Measurements from ENCODE around the gene CACNA1G. TPM values are rescaled to one million over a fixed set of nuclear protein-coding genes. Genes with fewer than 3 reads are reported as not detected.

The CACNA1G gene
- total and polyA plus RNA-seq, 2 donors from 2014 or later = 0.06 TPM; not detected in 1

DNA sequence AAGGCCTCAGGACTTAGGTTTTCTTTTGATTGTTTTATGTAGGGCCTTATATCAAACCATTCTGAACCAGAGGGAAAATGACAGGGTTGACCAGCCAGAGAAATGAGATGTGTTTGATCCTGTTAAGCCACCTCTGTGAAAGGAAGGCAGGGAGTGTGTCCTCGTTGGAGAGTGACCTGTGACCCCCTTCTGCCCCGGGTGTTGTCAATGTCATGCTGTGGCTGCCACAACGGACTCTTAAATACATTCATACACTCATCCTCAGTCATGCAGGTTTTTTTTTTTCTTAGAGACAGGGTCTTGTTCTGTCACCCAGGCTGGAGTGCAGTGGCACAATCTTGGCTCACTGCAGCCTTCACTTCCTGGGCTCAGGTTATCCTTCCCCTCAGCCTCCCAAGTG is 46.1 kb upstream of the CACNA1G start:
- FAIRE-seq (no peak), DNase-seq (peak in 1 of 5 donors; percentile 25)
- no peaks in the 10 kb centered on the region for H3K36me3 ChIP-seq (ENCODE audit: control insufficient read depth in 2 of 3, insufficient read depth in 3 of 3, low read length in 3 of 3)
- H3K4me3 ChIP-seq (ENCODE audit: low read length in 3 of 3) = no peak overlapping the region
- intact Hi-C loops (cut with DNase I) = no loop called here
- H3K9ac ChIP-seq (ENCODE audit: low read length in 3 of 3) = no peak overlapping the region
- no peak for TF ChIP-seq CTCF (IDR thresholded peaks at IDR 0.05; ENCODE audit: borderline replicate concordance, extremely low read depth, insufficient read depth)
- no peaks in the 10 kb centered on the region for H3K27me3 ChIP-seq (ENCODE audit: control insufficient read depth, insufficient read depth, low read length)
- peaks cover 0 to 3% (median 0%) of the 10 kb centered on the region in 3 donors for H3K4me1 ChIP-seq (ENCODE audit: control insufficient read depth in 2 of 3, insufficient read depth in 2 of 3, low read depth in 1 of 3, low read length in 3 of 3)
- no peaks in the 10 kb centered on the region for H3K9me3 ChIP-seq (ENCODE audit: control insufficient read depth in 2 of 3, insufficient read depth in 1 of 3, low read length in 3 of 3)
- H3K27ac ChIP-seq (ENCODE audit: low read depth in 2 of 2, low read length in 2 of 2) = no peak overlapping the region

DNA sequence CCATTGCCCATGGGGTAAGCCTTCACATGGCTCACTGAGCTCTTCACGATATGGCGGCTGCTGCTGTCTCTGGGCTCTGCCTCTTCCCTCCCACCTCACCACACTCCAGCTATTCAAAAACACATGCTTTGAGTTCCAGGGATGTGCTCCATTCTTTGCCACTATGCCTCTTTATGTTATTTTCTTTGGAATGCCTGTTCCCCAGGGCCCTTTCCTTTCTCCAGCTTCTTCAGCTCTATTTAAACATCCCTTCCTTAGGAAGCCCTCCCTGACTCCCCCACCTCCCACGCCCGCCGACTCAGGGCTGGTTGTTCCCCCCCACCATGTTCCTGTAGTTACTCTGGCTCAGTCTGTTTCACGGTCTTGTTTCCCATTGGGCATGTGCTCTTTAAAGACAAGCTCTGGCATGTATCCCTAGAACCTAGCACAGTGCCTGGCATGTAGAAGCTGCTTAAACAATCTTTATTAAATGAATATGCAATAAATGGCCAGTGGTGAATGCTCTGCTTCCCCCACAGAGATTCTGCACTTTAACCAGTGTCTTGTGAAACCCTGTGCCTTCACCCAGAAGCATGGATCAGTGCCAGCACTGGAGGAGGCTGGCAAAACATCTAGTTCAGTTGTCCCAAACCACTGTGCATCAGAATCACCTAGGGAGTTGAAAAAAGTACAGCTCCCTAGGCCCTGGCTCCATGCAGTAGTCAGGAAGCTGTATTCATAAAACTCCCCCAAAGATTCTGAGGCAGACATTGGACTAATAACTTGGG is 45.4 kb upstream of the CACNA1G start:
- Histone ChIP-seq H3K9me3 (ENCODE audit: control insufficient read depth in 2 of 3, insufficient read depth in 1 of 3, low read length in 3 of 3) (no peaks in the 10 kb centered on the region), H3K9ac (ENCODE audit: low read length in 3 of 3) (no peak overlapping the region), H3K4me3 (ENCODE audit: low read length in 3 of 3) (no peak overlapping the region), H3K27me3 (ENCODE audit: control insufficient read depth, insufficient read depth, low read length) (no peaks in the 10 kb centered on the region), H3K4me1 (ENCODE audit: control insufficient read depth in 2 of 3, insufficient read depth in 2 of 3, low read depth in 1 of 3, low read length in 3 of 3) (peaks cover 0 to 3% (median 0%) of the 10 kb centered on the region in 3 donors), H3K27ac (ENCODE audit: low read depth in 2 of 2, low read length in 2 of 2) (peak overlapping the region in 1 of 2 donors; percentile 32), H3K36me3 (ENCODE audit: control insufficient read depth in 2 of 3, insufficient read depth in 3 of 3, low read length in 3 of 3) (no peaks in the 10 kb centered on the region)
- intact Hi-C loops (cut with DNase I) = no loop called here
- no peak for FAIRE-seq
- TF ChIP-seq CTCF (IDR thresholded peaks at IDR 0.05; ENCODE audit: borderline replicate concordance, extremely low read depth, insufficient read depth) = no peak
- DNase-seq = peak in 2 of 5 donors; percentile 45 to 59

DNA sequence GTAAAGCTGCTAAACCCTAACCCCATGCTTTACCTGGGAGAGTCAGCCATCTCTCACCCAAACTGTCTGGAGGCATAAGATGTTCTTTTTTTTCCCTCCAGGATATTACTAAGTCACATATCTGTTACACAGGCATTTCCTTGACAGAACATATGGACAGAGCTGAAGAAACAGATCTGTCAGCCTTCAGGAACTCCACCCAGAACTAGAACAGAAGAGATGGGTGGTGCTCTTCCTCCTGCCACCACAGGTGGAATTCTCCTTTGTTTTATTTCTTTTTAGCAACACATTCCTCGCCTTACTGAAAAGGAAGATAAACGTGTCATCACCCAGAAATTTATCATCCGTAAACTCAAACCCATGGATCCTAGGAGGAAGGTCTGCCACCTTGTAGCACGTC is 43.5 kb upstream of the CACNA1G start:
- Histone ChIP-seq H3K9me3 (ENCODE audit: control insufficient read depth in 2 of 3, insufficient read depth in 1 of 3, low read length in 3 of 3) (no peaks in the 10 kb centered on the region), H3K4me1 (ENCODE audit: control insufficient read depth in 2 of 3, insufficient read depth in 2 of 3, low read depth in 1 of 3, low read length in 3 of 3) (peaks cover 0 to 3% (median 0%) of the 10 kb centered on the region in 3 donors), H3K4me3 (ENCODE audit: low read length in 3 of 3) (no peak overlapping the region), H3K9ac (ENCODE audit: low read length in 3 of 3) (no peak overlapping the region), H3K36me3 (ENCODE audit: control insufficient read depth in 2 of 3, insufficient read depth in 3 of 3, low read length in 3 of 3) (no peaks in the 10 kb centered on the region), H3K27me3 (ENCODE audit: control insufficient read depth, insufficient read depth, low read length) (no peaks in the 10 kb centered on the region), H3K27ac (ENCODE audit: low read depth in 2 of 2, low read length in 2 of 2) (no peak overlapping the region)
- no peak for DNase-seq
- intact Hi-C loops (cut with DNase I) = no loop called here
- no peak for FAIRE-seq
- TF ChIP-seq CTCF (IDR thresholded peaks at IDR 0.05; ENCODE audit: borderline replicate concordance, extremely low read depth, insufficient read depth) = no peak

All from kidney (tissue), 14 donors.